Natural killer cell (primary cell): ENCODE measurements around the gene PTPRT. TPM values are rescaled to one million over a fixed set of nuclear protein-coding genes. Genes with fewer than 3 reads are reported as not detected.

ENCODE experiments used
- ATAC-seq, 3 donors: fragments of 150-1000 bp in 2 of 3; fragments of 200-7000 bp in 1 of 3; cut with Tn5 transposase; 1 replicate in 1 of 3; 2 replicates in 2 of 3; pipeline ENCODE4 v1.10.0; 2021; ENCODE audit warnings: mild to moderate bottlenecking in 2 of 3, moderate library complexity in 2 of 3
- DNase-seq, 2 donors: peaks; one replicate each; pipeline versions ENCODE4 v3.0.0 to v3.0.0-alpha.2; 2013 to 2021; ENCODE audit warnings: mixed read lengths in 1 of 2
- H3K27ac ChIP-seq: one replicate; pipeline ENCODE4 v1.5.1; 2013; ENCODE audit warnings: mild to moderate bottlenecking, low read length
- H3K27me3 ChIP-seq: one replicate; pipeline ENCODE4 v1.6.1; 2013; ENCODE audit warnings: low read length; ENCODE audit not compliant: control insufficient read depth, insufficient read depth
- H3K36me3 ChIP-seq: one replicate; pipeline ENCODE4 v1.6.1; 2013; ENCODE audit warnings: low read length; ENCODE audit not compliant: control insufficient read depth, insufficient read depth
- H3K4me1 ChIP-seq: one replicate; pipeline ENCODE4 v1.6.1; 2013; ENCODE audit warnings: low read length; ENCODE audit not compliant: control insufficient read depth, insufficient read depth
- H3K4me3 ChIP-seq: one replicate; pipeline ENCODE4 v1.5.1; 2013; ENCODE audit warnings: low read length
- H3K9me3 ChIP-seq: one replicate; pipeline ENCODE4 v1.6.1; 2013; ENCODE audit warnings: low read length; ENCODE audit not compliant: control insufficient read depth, insufficient read depth
- H3K27ac Mint-ChIP-seq, 2 donors: one replicate each; pipeline ENCODE4 v1.8.0; 2022; ENCODE audit warnings: mild to moderate bottlenecking in 2 of 2, mixed read lengths in 2 of 2, moderate library complexity in 1 of 2
- H3K27me3 Mint-ChIP-seq, 2 donors: one replicate each; pipeline ENCODE4 v1.8.0; 2022; ENCODE audit warnings: low read depth in 2 of 2, mixed read lengths in 2 of 2
- H3K36me3 Mint-ChIP-seq: one replicate; pipeline ENCODE4 v1.8.0; 2022; ENCODE audit warnings: mixed read lengths
- H3K4me1 Mint-ChIP-seq, 2 donors: one replicate each; pipeline ENCODE4 v1.8.0; 2022; ENCODE audit warnings: mixed read lengths in 2 of 2
- H3K4me3 Mint-ChIP-seq: one replicate; pipeline ENCODE4 v1.8.0; 2022; ENCODE audit warnings: mild to moderate bottlenecking, moderate library complexity, mixed read lengths
- H3K9me3 Mint-ChIP-seq, 2 donors: one replicate each; pipeline ENCODE4 v1.8.0; 2022; ENCODE audit warnings: mixed read lengths in 2 of 2
- CTCF ChIP-seq: fragments of 200-600 bp; IDR thresholded peaks from one replicate; pipeline ENCODE4 v1.8.0; 2022; ENCODE audit warnings: antibody characterized with exemption
- WGBS: methylation state at CpG from one replicate; pipeline ENCODE4 v1.1.7; 2013; ENCODE audit warnings: missing lambda C conversion rate; ENCODE audit not compliant: insufficient coverage; 5-methylcytosine and 5-hydroxymethylcytosine counted together
- intact Hi-C: fragments of 100-400 bp; cut with micrococcal nuclease; formaldehyde crosslinking; loops from one replicate; pipeline ENCODE4 v1.14.2; 2022
- total RNA-seq, 4 donors: library from RNA; stranded (reverse); fragments of 120-200 nt in 1 of 4; gene quantifications; one replicate each; pipeline versions ENCODE4 v1.2.3 to v1.2.4, GENCODE V29; 2013 to 2022

The PTPRT gene
- total RNA-seq, 3 donors from 2014 or later (not counting 1 experiment from before 2014, with no cell fraction given) = not detected

DNA sequence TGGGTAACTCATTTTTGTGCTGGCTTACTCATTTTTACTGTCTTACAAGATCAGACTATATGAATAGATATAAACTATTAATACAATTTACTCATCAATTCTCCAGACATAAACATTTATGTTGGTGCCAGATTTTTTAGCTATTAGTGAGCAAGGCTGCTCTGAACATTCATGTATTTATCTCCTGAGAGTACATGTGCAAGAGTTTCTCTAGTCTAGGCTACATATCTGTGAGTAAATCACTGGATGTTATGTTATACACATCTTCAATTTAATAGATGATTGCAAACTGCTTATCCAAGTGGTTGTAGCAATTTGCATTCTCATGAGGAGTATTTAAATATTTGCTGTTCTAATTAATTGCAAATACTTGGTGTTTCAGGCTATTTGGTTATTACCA, 687.1 kb downstream of the PTPRT start:
- Histone ChIP-seq H3K4me1 (no peaks in the 10 kb centered on the region), H3K36me3 (no peaks in the 10 kb centered on the region), H3K9me3 (no peaks in the 10 kb centered on the region), H3K27me3 (no peaks in the 10 kb centered on the region), H3K27ac (no peak overlapping the region), H3K4me3 (no peak overlapping the region)
- intact Hi-C loops = no loop called here
- no peaks in the 10 kb centered on the region for H3K36me3 Mint-ChIP-seq
- no peak for DNase-seq
- ATAC-seq = no peak
- peaks cover 0 to 2% of the 10 kb centered on the region in 2 donors for H3K9me3 Mint-ChIP-seq
- H3K4me1 Mint-ChIP-seq = no peaks in the 10 kb centered on the region
- no peaks in the 10 kb centered on the region for H3K27me3 Mint-ChIP-seq
- no peak overlapping the region for H3K27ac Mint-ChIP-seq
- no peak overlapping the region for H3K4me3 Mint-ChIP-seq
- TF ChIP-seq CTCF = no peak

GRCh38 chr20:42496595-42496994, 693.1 kb downstream of the PTPRT start:
- no peaks in the 10 kb centered on the region for H3K9me3 ChIP-seq
- intact Hi-C loops = no loop called here
- no peaks in the 10 kb centered on the region for H3K36me3 Mint-ChIP-seq

DNA sequence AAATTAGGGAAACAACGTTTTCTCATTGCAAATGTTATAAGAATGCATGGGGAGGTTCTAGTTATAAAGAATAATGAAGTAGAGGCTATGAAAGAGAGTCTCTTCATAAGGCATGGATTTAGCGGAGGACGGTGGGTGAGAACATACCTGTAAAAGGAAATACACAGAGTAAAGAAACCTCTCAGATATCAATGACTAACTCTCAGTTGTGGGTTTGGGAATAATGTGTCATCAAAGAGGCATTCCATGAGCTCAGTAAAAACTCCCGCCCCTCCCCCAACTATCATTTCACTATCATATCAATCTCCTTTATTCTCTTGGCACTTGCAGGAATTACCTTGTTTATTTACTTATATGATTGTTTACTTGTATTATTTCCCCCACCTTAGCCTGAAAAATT, 695.4 kb downstream of the PTPRT start:
- intact Hi-C loops = no loop called here
- no peaks in the 10 kb centered on the region for H3K36me3 Mint-ChIP-seq
- no peak overlapping the region for H3K4me3 ChIP-seq
- no peak for TF ChIP-seq CTCF
- H3K9me3 Mint-ChIP-seq = peaks cover 3 to 6% of the 10 kb centered on the region in 2 donors
- no peaks in the 10 kb centered on the region for H3K4me1 Mint-ChIP-seq
- no peak overlapping the region for H3K27ac ChIP-seq
- no peaks in the 10 kb centered on the region for H3K36me3 ChIP-seq
- H3K27me3 Mint-ChIP-seq = no peaks in the 10 kb centered on the region
- no peaks in the 10 kb centered on the region for H3K27me3 ChIP-seq
- H3K9me3 ChIP-seq = no peaks in the 10 kb centered on the region
- H3K27ac Mint-ChIP-seq = no peak overlapping the region
- ATAC-seq (no peak), DNase-seq (no peak)
- H3K4me1 ChIP-seq = no peaks in the 10 kb centered on the region
- no peak overlapping the region for H3K4me3 Mint-ChIP-seq
- WGBS = 38% methylated on average over 1 of the region's 4 CpGs

More at GRCh38 chr20:42496595-42496994, 693.1 kb downstream of the PTPRT start:
- ATAC-seq = no peak
- Mint-ChIP-seq H3K4me1 (no peaks in the 10 kb centered on the region), H3K27me3 (no peaks in the 10 kb centered on the region), H3K9me3 (peaks cover 3 to 6% of the 10 kb centered on the region in 2 donors), H3K27ac (no peak overlapping the region), H3K4me3 (no peak overlapping the region)
- Histone ChIP-seq H3K4me3 (no peak overlapping the region), H3K27ac (no peak overlapping the region), H3K36me3 (no peaks in the 10 kb centered on the region), H3K4me1 (no peaks in the 10 kb centered on the region), H3K27me3 (no peaks in the 10 kb centered on the region)
- no peak for DNase-seq
- WGBS = 83% methylated on average over 5 of the region's 5 CpGs
- no peak for TF ChIP-seq CTCF

GRCh38 chr20:42493001-42493400, 696.7 kb downstream of the PTPRT start:
- no peak for TF ChIP-seq CTCF
- H3K9me3 ChIP-seq = no peaks in the 10 kb centered on the region
- no peaks in the 10 kb centered on the region for H3K27me3 ChIP-seq
- no peak overlapping the region for H3K4me3 ChIP-seq
- intact Hi-C loops = no loop called here
- Mint-ChIP-seq H3K9me3 (peaks cover 3 to 4% of the 10 kb centered on the region in 2 donors), H3K27ac (no peak overlapping the region), H3K27me3 (no peaks in the 10 kb centered on the region), H3K4me3 (no peak overlapping the region), H3K36me3 (no peaks in the 10 kb centered on the region), H3K4me1 (no peaks in the 10 kb centered on the region)
- DNase-seq (no peak), ATAC-seq (no peak)
- H3K4me1 ChIP-seq = no peaks in the 10 kb centered on the region
- no peak overlapping the region for H3K27ac ChIP-seq
- no peaks in the 10 kb centered on the region for H3K36me3 ChIP-seq
